GM18508 (cell line): ENCODE measurements around the gene ZNF483.
"Not testable (repeated sequence)": the region's sequence is repeated elsewhere in the genome, so short reads cannot be mapped to it uniquely, and the experiment has no call there.

Experiments
- ATAC-seq: cut with Tn5 transposase; IDR thresholded peaks from one replicate; pipeline ENCODE4 v1.9.1; 2021; ENCODE audit warnings: moderate number of reproducible peaks; ENCODE audit not compliant: insufficient read depth, unreplicated experiment

ZNF483 gene

DNA sequence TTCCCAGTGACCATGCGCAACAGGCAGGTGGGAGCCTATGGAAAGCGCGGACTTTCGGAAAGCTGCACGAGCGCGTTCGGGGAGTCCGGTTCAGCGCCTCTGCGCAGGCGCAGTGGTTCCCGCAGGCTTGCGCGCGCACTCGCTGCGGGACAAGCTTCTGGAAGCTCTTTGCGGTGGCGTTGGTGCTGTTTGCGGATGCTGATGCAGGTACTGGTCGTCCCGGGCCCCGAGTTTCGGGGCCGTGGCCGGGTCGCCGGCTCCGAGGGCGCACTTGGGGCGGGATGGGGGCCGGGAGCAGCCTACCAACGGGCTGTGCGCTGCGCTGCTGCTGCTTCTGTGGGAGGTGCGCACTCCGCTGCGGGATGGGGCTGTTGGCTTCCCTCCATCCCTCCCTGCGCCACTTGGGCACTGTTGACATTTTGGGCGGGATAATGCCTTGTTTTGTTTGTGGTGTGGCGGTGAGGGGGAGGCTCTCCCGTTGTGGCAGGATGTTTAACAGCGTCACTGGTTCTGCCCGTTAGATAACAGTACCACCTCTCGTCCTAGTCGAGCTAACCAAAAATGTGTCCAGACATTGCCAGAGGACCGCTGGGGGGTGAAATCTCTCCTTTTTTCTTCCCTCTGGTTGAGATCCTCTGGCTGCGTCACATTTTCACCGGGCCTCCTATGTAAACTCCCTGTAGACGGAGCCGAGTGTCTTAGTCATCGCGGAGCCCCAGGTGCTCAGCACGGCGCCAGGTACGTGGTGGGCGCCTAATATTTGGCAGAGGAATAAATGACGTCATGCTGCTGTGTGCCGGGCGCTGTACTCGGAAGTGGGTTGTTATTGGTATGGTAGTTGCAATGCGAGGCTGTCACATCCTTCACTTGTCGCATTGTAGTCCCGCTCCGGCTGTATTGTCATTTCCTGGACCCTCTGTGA is at the start of gene ZNF483:
TSS of gene ZNF483 (plus strand) at position 124 of the 922 bp plus-strand sequence. CDS start 2,217 bp downstream, outside the sequence.
- ATAC-seq = no peak

DNA sequence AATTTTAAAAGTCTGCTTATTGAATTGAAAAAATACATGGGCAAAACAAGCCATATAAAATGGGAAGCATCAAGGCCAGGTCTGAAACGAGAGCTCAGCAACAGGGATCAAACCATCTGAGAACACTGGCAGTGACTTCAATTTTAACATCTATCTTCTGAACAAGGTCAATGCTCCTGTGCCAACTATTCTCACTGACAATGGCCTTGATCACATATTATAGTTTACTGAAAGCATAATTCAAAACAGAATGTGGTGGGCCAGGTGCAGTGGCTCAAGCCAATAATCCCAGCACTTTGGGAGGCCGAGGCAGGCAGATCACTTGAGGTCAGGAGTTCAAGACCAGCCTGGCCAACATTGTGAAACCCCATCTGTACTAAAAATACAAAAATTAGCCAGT is 49.8 kb upstream of the ZNF483 start:
- ATAC-seq = no peak

GRCh38 chr9:111477677-111478076 is 47.3 kb upstream of the ZNF483 start:
- ATAC-seq = no peak

- ATAC-seq = no peak
Measured at GRCh38 chr9:111481885-111482636, 42.9 kb upstream of the ZNF483 start.

- ATAC-seq = peak; percentile 41
Measured at GRCh38 chr9:111482694-111483438, 42.1 kb upstream of the ZNF483 start.

GRCh38 chr9:111483439-111483857 is 41.5 kb upstream of the ZNF483 start:
- ATAC-seq = peak; percentile 7

DNA sequence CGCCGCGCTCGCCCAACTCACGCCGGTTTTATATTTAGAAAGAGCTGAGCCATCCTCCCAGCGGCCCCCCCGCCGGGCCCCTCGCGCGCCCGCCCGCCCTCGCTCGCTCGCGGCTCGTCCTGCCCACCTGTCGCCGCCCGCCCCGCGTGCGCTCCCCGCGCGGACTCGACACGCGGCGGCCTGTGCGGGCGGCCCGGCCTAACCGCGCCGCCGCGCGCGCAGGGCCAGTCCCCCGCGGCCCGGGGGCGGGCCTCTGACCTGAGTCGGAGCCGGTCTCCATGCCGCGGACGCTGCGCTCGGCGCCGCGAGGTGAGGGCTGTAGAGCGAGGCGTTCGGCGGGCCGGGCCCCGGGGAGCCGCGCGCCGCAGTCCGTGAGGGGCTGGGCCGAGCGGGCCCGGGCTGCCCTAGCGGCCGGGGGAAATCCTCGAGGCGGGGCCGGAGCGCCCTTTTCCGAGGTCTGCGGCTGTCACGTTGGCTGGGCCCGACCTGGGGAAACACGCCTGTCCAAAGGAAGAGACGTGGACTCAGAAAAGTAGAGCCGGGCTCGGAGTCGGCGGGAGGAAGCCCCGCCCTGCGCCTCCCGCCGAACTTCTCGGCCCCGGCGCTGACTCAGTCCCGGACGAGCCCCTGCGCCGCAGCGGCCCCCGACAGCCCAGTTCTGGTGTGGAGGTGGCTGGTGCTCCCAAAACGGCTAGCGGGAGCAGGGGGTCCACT is 41.0 kb upstream of the ZNF483 start, which contains the start of gene ECPAS:
TSS of gene ECPAS (minus strand) at position 526 of the 714 bp plus-strand sequence. CDS start 11,465 bp downstream, outside the sequence.
- no peak for ATAC-seq

- no peak for ATAC-seq
Measured at GRCh38 chr9:111484572-111484894, 40.4 kb upstream of the ZNF483 start.

GRCh38 chr9:111497196-111497595 is 27.8 kb upstream of the ZNF483 start:
- ATAC-seq = not testable (repeated sequence)

- no peak for ATAC-seq
Measured at GRCh38 chr9:111501005-111501562, 23.9 kb upstream of the ZNF483 start.

GRCh38 chr9:111501648-111502047 is 23.3 kb upstream of the ZNF483 start:
- ATAC-seq = no peak

- ATAC-seq = no peak
Measured at GRCh38 chr9:111502506-111502905, 22.5 kb upstream of the ZNF483 start.

GRCh38 chr9:111511581-111511980 is 13.4 kb upstream of the ZNF483 start:
- ATAC-seq = not testable (repeated sequence)

DNA sequence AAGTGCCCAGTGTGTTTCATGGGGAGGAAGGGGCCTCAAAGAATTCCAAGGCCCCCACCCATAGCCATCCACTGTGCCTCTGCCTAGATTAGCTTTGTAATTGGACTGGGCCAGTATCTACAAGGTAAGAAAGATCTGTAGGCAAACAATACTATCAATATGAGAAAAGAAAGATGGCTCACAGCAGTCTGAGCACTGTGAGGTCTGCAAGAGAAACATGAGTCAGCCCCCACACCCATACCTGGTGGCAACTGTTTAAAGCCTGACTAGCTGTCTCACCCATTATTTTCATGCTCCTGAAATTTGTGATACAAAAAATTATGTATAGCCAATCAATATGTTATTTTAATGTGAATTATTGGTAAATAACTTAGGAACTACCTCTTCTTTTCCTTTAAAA is 10.0 kb upstream of the ZNF483 start:
- ATAC-seq = no peak

DNA sequence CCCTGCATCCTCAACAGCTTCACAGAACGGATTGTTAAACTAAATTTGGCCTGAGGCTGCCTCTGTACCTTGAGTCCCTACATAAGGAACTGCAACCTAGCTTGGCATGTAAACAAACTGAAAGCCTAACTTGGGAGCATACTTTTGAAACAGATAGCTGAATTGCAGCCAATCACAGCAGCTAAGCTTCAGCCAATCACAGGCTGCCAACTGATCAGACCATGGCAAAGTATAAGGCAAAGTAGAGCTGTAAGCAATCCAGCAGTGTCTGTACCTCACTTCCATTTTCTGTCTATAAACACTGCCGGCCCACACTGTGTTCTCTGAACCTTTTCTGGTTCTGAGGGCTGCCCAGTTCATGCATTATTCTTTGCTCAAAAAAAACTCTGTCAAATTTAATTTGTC is 8.9 kb upstream of the ZNF483 start:
- ATAC-seq = no peak

DNA sequence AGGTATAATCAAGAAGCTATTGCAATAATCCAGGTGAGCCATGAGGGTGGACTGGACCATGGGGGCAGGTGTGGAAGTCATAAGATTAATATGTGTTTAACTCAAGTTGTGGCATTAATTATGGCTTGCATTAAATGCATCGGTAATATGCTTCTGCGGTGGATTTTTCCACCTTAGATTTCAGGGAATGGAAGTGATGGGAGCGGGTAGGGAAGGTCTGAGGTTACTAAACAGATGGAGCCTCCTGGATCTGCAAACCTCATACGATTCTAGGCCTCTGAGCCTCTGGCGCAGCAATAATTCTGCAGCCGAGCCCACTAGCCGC is 286 bp upstream of the ZNF483 start:
- ATAC-seq = no peak

DNA sequence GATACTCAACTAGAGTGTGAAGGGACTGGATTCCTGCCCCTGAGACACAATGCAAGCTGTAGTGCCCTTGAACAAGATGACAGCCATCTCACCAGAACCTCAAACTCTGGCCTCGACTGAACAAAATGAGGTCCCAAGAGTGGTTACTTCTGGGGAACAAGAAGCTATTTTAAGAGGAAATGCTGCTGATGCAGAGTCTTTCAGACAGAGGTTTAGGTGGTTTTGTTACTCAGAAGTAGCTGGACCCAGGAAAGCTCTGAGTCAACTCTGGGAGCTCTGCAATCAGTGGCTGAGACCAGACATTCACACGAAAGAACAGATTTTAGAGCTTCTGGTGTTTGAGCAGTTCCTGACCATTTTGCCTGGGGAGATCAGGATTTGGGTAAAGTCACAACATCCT is 2.4 kb downstream of the ZNF483 start:
- ATAC-seq = no peak

DNA sequence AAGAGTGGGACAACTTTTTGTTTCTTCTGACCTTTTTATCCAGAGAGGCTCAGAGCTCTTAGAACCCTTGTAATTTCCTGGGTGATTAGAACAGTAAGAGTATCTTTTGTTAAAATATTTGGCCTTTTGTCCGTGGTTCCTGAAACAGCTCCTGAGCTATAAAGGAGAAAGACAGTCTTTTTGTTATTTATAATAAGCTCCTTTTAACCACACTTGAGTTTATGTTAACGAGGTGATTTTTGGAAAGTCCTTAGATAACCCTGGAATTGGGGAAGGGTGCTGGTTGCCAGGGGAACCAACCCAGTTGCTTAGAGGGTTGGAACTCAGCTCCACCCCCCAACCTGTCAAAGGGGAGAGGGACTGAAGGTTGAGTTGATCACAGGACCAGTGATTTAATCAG is 4.8 kb downstream of the ZNF483 start:
- no peak for ATAC-seq

GRCh38 chr9:111531716-111532115 is 6.7 kb downstream of the ZNF483 start:
- ATAC-seq = no peak
